IMR-90 (cell line): ENCODE results near the gene BPIFA3. TPM values are rescaled to one million over a fixed set of nuclear protein-coding genes. Genes with fewer than 3 reads are reported as not detected.

Experiments
- ATAC-seq: fragments of 200-7000 bp; cut with Tn5 transposase; 2 replicates; pipeline ENCODE4 v1.9.1; 2020; ENCODE audit warnings: low read depth, mild to moderate bottlenecking, moderate library complexity
- BruUV-seq: library from RNA; stranded (reverse); fragments of 400-500 nt; replicated peaks from 2 replicates; lab custom pipeline; 2021; lab: Mats Ljungman, UMichigan
- CTCF ChIA-PET: fragments of 300-600 bp; formaldehyde crosslinking; extraction: SDS; loops from one replicate; lab custom pipeline; 2021; ENCODE audit warnings: antibody characterized with exemption; lab: Yijun Ruan, JAX
- POLR2A ChIA-PET: fragments of 300-600 bp; sonication (Branson Sonifier 250); formaldehyde crosslinking; loops from one replicate; lab custom pipeline; 2022; ENCODE audit warnings: antibody characterized with exemption; ENCODE audit not compliant: unreplicated experiment; lab: Charles Lee
- DNase-seq: peaks from one replicate; pipeline ENCODE4 v3.0.0; 2013
- H2AFZ ChIP-seq: replicated peaks from 2 replicates; pipeline ENCODE3; 2013; ENCODE audit warnings: low read length, mild to moderate bottlenecking; ENCODE audit not compliant: poor library complexity
- H2AK5ac ChIP-seq: 2 replicates; pipeline ENCODE4 v1.6.1; 2013; ENCODE audit warnings: low read depth, low read length, inconsistent platforms
- H2AK9ac ChIP-seq: replicated peaks from 2 replicates; pipeline ENCODE3; 2013; ENCODE audit warnings: mild to moderate bottlenecking, low read depth, low read length, moderate library complexity; ENCODE audit not compliant: poor library complexity
- H2BK120ac ChIP-seq: 2 replicates; pipeline ENCODE4 v1.6.1; 2013; ENCODE audit warnings: low read depth, low read length, inconsistent platforms
- H2BK15ac ChIP-seq: 3 replicates; pipeline ENCODE4 v1.6.1; 2013; ENCODE audit warnings: low read depth, low read length, inconsistent platforms
- H2BK20ac ChIP-seq: 2 replicates; pipeline ENCODE4 v1.6.1; 2013; ENCODE audit warnings: low read depth, mild to moderate bottlenecking, inconsistent platforms, low read length, moderate library complexity
- H2BK5ac ChIP-seq: 2 replicates; pipeline ENCODE4 v1.6.1; 2013; ENCODE audit warnings: mild to moderate bottlenecking, low read depth, low read length, inconsistent platforms; ENCODE audit not compliant: poor library complexity, severe bottlenecking
- H3K14ac ChIP-seq: replicated peaks from 2 replicates; pipeline ENCODE4 v1.6.1; 2013; ENCODE audit warnings: low read depth, low read length, inconsistent platforms
- H3K18ac ChIP-seq: 2 replicates; pipeline ENCODE4 v1.6.1; 2013; ENCODE audit warnings: low read depth, low read length, control low read depth
- H3K23ac ChIP-seq: 2 replicates; pipeline ENCODE4 v1.6.1; 2013; ENCODE audit warnings: low read depth, low read length, inconsistent platforms
- H3K27ac ChIP-seq: 2 replicates; pipeline ENCODE4 v1.5.1; 2013; ENCODE audit warnings: mild to moderate bottlenecking, control low read depth, low read length; ENCODE audit not compliant: insufficient read depth
- H3K27me3 ChIP-seq: 2 replicates; pipeline ENCODE4 v1.6.1; 2013; ENCODE audit warnings: low read length; ENCODE audit not compliant: control insufficient read depth, insufficient read depth
- H3K36me3 ChIP-seq: 2 replicates; pipeline ENCODE4 v1.6.1; 2013; ENCODE audit warnings: low read length, mixed read lengths; ENCODE audit not compliant: control insufficient read depth, insufficient read depth
- H3K4ac ChIP-seq: 2 replicates; pipeline ENCODE4 v1.6.1; 2013; ENCODE audit warnings: low read depth, low read length, inconsistent platforms
- H3K4me1 ChIP-seq: 2 replicates; pipeline ENCODE4 v1.6.1; 2013; ENCODE audit warnings: low read length, mixed read lengths; ENCODE audit not compliant: control insufficient read depth, insufficient read depth
- H3K4me2 ChIP-seq: 2 replicates; pipeline ENCODE4 v1.6.1; 2013; ENCODE audit warnings: low read depth, mild to moderate bottlenecking, control low read depth, low read length, moderate library complexity
- H3K4me3 ChIP-seq: 2 replicates; pipeline ENCODE4 v1.5.1; 2013; ENCODE audit warnings: low read depth, mild to moderate bottlenecking, control low read depth, low read length, moderate library complexity; ENCODE audit not compliant: insufficient read depth
- H3K56ac ChIP-seq: 2 replicates; pipeline ENCODE4 v1.6.1; 2013; ENCODE audit warnings: low read length, inconsistent platforms; ENCODE audit not compliant: insufficient read depth; ENCODE audit errors: extremely low read depth
- H3K79me1 ChIP-seq, 2 experiments: 2 replicates each; pipeline ENCODE4 v1.6.1; 2013; ENCODE audit warnings: low read length in 2 of 2, inconsistent platforms in 1 of 2, low read depth in 1 of 2
- H3K9ac ChIP-seq: 2 replicates; pipeline ENCODE4 v1.6.1; 2013; ENCODE audit warnings: low read depth, low read length, control low read depth
- H3K9me1 ChIP-seq: 2 replicates; pipeline ENCODE4 v1.6.1; 2013; ENCODE audit warnings: low read length, inconsistent platforms; ENCODE audit not compliant: insufficient read depth
- H3K9me3 ChIP-seq: 2 replicates; pipeline ENCODE4 v1.6.1; 2013; ENCODE audit warnings: low read length; ENCODE audit not compliant: control insufficient read depth, insufficient read depth
- H4K20me1 ChIP-seq: 2 replicates; pipeline ENCODE4 v1.6.1; 2013; ENCODE audit warnings: low read length, inconsistent platforms; ENCODE audit not compliant: insufficient read depth
- H4K5ac ChIP-seq: 2 replicates; pipeline ENCODE4 v1.6.1; 2013; ENCODE audit warnings: mild to moderate bottlenecking, low read depth, low read length, control low read depth
- H4K8ac ChIP-seq, 2 experiments: 2 replicates each; pipeline ENCODE4 v1.6.1; 2013; ENCODE audit warnings: low read depth in 2 of 2, low read length in 2 of 2, control low read depth in 1 of 2, inconsistent platforms in 1 of 2
- H4K91ac ChIP-seq: 2 replicates; pipeline ENCODE4 v1.6.1; 2013; ENCODE audit warnings: low read depth, low read length, inconsistent platforms; ENCODE audit not compliant: insufficient read depth
- RAD21 ChIP-seq: IDR thresholded peaks from 2 replicates; pipeline ENCODE4 v1.6.1; 2012; ENCODE audit warnings: low read length, improper control_type of control experiment
- WGBS, 2 experiments: methylation state at CpG; one replicate each; pipeline versions ENCODE4 v1.1.5 to v1.1.7; 2013; ENCODE audit warnings: missing lambda C conversion rate in 2 of 2; ENCODE audit not compliant: insufficient read length in 1 of 2; ENCODE audit errors: extremely low coverage in 2 of 2; 5-methylcytosine and 5-hydroxymethylcytosine counted together
- dilution Hi-C: fragments of 300-500 bp; cut with HindIII; formaldehyde crosslinking; loops from one replicate; pipeline ENCODE4 v1.14.3; 2018; ENCODE audit warnings: low sequenced_read_pairs; ENCODE audit not compliant: unreplicated experiment
- in situ Hi-C: fragments of 300-500 bp; cut with MboI; formaldehyde crosslinking; loops from 3 replicates; pipeline ENCODE4 v1.14.3; 2019; ENCODE audit warnings: low sequenced_read_pairs, inconsistent platforms, mixed read lengths
- intact Hi-C: fragments of 100-400 bp; cut with micrococcal nuclease; formaldehyde crosslinking; loops from 2 replicates; pipeline ENCODE4 v1.10.0; 2022
- polyA plus RNA-seq, 3 experiments: library from polyadenylated mRNA; depleted of rRNA; stranded (reverse); fragments of >200 nt; gene quantifications; 2 replicates each; pipeline ENCODE4 v1.2.3, GENCODE V29; 2012; ENCODE audit warnings: low replicate concordance in 1 of 3
- total RNA-seq: library from RNA; depleted of rRNA; stranded (reverse); fragments of >200 nt; gene quantifications from 2 replicates; pipeline ENCODE4 v1.2.3, GENCODE V29; 2012
- TF ChIP-seq, protein P1 (sequence below): conservative IDR thresholded peaks from 2 replicates; pipeline ENCODE4 v1.5.1; 2012; ENCODE audit warnings: mild to moderate bottlenecking, low read depth, low read length, improper control_type of control experiment

BPIFA3 gene
- total and polyA plus RNA-seq, 2 of the 4 experiments (the other 2 are of a cell fraction) = not detected

DNA sequence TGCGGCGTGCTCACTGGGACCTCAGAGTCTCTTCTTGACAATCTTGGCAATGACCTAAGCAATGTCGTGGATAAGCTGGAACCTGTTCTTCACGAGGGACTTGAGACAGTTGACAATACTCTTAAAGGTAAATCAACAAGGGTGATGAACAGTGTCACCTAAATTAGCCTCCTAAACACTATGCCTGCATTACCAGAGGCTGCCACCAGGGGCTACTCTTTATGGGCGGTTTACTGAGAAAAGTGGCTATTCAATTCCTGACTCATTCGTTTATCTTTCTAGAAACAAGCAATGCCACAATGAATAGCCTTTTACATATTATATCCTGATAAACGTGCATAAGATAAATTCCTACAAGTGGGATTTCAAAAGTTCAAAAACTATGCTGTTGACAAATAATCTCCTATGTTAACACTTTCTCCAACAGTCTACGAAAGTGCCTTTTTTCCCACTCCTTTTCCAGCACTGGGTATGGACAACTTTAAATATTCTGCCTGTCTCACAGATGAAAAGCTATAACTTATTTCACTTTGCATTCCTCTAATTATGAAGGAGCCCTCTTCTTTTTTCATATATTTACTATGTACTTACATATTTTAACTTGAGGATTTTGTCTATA is 47.9 kb upstream of the BPIFA3 start:
- Histone ChIP-seq H3K4me1 (no peaks in the 10 kb centered on the region), H3K9me3 (no peaks in the 10 kb centered on the region), H3K36me3 (no peaks in the 10 kb centered on the region), H2AK9ac (no peak overlapping the region), H3K27me3 (no peaks in the 10 kb centered on the region), H2BK5ac (no peak overlapping the region), H3K23ac (no peak overlapping the region), H3K14ac (no peak overlapping the region), H3K4me2 (no peak overlapping the region), H4K91ac (no peak overlapping the region), H3K18ac (no peak overlapping the region), H3K79me1 (no peaks in the 10 kb centered on the region), H3K4ac (no peak overlapping the region), H2BK20ac (no peak overlapping the region), H3K9me1 (no peaks in the 10 kb centered on the region), H2AK5ac (no peak overlapping the region), H2BK120ac (no peak overlapping the region), H3K9ac (no peak overlapping the region), H4K8ac (no peak overlapping the region), H3K4me3 (no peak overlapping the region), H2BK15ac (no peak overlapping the region), H3K27ac (no peak overlapping the region), H2AFZ (no peak overlapping the region), H4K20me1 (no peaks in the 10 kb centered on the region), H3K56ac (no peak overlapping the region), H4K5ac (no peak overlapping the region)
- TF ChIP-seq RAD21 = no peak
- TF ChIP-seq, protein P1, sequence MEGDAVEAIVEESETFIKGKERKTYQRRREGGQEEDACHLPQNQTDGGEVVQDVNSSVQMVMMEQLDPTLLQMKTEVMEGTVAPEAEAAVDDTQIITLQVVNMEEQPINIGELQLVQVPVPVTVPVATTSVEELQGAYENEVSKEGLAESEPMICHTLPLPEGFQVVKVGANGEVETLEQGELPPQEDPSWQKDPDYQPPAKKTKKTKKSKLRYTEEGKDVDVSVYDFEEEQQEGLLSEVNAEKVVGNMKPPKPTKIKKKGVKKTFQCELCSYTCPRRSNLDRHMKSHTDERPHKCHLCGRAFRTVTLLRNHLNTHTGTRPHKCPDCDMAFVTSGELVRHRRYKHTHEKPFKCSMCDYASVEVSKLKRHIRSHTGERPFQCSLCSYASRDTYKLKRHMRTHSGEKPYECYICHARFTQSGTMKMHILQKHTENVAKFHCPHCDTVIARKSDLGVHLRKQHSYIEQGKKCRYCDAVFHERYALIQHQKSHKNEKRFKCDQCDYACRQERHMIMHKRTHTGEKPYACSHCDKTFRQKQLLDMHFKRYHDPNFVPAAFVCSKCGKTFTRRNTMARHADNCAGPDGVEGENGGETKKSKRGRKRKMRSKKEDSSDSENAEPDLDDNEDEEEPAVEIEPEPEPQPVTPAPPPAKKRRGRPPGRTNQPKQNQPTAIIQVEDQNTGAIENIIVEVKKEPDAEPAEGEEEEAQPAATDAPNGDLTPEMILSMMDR = 0 out of 2 replicates have a peak, but pooled peaks have one; percentile 20
- dilution Hi-C loops = no loop called here
- BruUV-seq = no TSS peak
- intact Hi-C loops = no loop called here
- DNase-seq = no peak
- ATAC-seq = no peak
- in situ Hi-C loops = no loop called here
- 50% methylated on average over 5 of the region's 8 CpGs; no CpG with 5 or more reads in 1 of the 2 experiments for WGBS, 2 experiments
- POLR2A ChIA-PET = no interaction called here
- CTCF ChIA-PET = no interaction called here
